ENCODE measurements around the gene SETD1A.

Gene SETD1A

DNA sequence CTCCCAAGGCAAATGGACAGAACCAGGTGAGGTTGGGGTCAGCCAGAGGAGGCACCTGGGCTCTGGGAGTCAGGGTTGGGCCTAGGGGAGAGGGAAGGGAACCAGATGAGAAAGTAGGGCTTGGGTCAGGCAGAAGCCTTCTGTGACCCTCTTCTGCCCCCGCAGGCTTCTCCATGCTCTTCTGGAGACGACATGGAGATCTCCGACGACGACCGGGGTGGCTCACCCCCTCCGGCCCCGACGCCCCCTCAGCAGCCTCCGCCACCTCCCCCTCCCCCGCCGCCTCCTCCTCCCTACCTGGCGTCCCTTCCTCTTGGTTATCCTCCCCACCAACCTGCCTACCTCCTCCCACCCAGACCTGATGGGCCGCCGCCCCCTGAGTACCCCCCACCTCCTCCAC is 7.9 kb downstream of the SETD1A start:
- no peak for DNase-seq (ENCODE audit: low read depth)
- no peak overlapping the region for H3K4me3 ChIP-seq (ENCODE audit: low read depth, low read length)
- TF ChIP-seq CTCF (conservative IDR thresholded peaks at IDR 0.05; ENCODE audit: low read depth, low read length): no peak

DNA sequence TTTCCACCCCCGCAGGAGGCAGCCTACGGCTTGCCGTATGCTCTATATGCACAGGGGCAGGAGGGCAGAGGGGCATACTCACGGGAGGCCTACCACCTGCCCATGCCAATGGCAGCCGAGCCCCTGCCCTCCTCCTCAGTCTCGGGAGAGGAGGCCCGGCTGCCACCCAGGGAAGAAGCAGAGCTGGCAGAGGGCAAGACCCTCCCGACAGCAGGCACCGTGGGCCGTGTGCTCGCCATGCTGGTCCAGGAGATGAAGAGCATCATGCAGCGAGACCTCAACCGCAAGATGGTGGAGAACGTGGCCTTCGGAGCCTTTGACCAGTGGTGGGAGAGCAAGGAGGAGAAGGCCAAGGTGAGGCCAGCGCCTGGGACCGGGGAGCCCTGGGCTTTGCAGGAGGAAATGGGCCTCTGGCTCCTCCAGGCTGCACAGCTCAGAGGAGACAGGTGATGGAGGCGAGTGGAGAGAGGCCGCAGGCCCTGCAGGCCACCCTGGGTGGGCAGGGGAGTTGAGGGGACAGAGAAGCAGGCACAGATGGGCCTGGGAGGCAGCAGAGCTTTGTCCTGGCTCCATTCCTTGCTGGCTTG is 8.6 kb downstream of the SETD1A start:
- no peak for DNase-seq (ENCODE audit: low read depth)
- no peak for TF ChIP-seq CTCF (conservative IDR thresholded peaks at IDR 0.05; ENCODE audit: low read depth, low read length)
- H3K4me3 ChIP-seq (ENCODE audit: low read depth, low read length): no peak overlapping the region

DNA sequence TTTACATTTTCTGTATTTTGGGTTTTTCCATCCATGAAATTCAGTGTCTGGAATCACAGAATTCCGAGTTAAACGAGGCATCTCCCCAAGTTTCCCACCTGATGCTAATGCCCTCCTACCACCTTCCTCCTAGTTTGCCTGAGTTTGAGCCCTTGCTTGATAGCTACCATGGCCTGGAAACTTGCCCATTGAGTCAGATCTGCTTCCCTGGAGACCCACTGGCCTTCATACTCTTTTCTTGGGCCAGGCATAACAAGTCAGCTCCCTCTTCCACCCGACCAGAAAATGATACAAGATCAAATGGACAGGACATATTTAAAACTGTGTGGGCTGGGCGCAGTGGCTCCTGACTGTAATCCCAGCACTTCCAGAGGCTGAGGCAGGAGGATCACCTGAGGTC is 10.2 kb downstream of the SETD1A start:
- H3K4me3 ChIP-seq (ENCODE audit: low read depth, low read length): no peak overlapping the region
- no peak for DNase-seq (ENCODE audit: low read depth)
- no peak for TF ChIP-seq CTCF (conservative IDR thresholded peaks at IDR 0.05; ENCODE audit: low read depth, low read length)

- no peak for TF ChIP-seq CTCF (conservative IDR thresholded peaks at IDR 0.05; ENCODE audit: low read depth, low read length)
- no peak for DNase-seq (ENCODE audit: low read depth)
- H3K4me3 ChIP-seq (ENCODE audit: low read depth, low read length): no peak overlapping the region
Measured at GRCh38 chr16:30969246-30969842, 11.8 kb downstream of the SETD1A start.

DNA sequence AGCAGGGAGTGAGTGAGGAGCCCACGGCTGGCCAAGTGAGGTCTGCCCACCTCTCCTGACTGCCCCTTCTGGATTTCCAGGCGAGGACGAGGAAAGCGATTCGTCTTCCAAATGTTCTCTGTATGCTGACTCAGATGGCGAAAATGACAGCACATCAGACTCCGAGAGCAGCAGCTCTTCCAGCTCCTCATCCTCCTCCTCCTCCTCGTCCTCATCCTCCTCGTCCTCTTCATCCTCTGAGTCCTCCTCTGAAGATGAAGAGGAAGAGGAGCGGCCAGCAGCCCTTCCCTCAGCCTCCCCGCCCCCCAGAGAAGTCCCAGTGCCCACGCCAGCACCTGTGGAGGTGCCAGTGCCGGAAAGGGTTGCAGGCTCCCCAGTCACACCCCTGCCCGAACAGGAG is 13.7 kb downstream of the SETD1A start:
- TF ChIP-seq CTCF (conservative IDR thresholded peaks at IDR 0.05; ENCODE audit: low read depth, low read length): no peak
- no peak for DNase-seq (ENCODE audit: low read depth)
- H3K4me3 ChIP-seq (ENCODE audit: low read depth, low read length): no peak overlapping the region

GRCh38 chr16:30972872-30973271 is 15.3 kb downstream of the SETD1A start:
- DNase-seq (ENCODE audit: low read depth): peak; percentile 85
- no peak overlapping the region for H3K4me3 ChIP-seq (ENCODE audit: low read depth, low read length)
- TF ChIP-seq CTCF (conservative IDR thresholded peaks at IDR 0.05; ENCODE audit: low read depth, low read length): peak; percentile 67

DNA sequence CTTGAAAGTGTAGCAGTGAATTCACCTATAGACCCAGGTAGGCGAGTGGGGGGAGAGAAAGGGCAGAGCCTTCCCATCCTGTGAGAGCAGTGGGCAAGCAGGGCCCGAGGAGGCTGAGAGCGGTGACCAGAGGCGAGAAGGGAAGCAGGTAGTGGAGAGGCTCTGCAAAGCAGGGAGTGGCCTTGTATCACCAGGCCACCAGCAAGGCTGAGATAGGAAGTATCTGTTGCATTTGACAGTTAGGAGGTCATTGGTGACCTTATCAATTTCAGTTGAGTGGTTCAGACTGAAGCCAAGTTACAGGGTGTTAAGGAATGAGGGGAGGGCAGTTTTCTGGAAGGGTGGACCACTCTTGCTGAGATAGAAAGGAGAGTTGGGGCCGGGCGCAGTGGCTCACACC is 16.8 kb downstream of the SETD1A start:
- no peak overlapping the region for H3K4me3 ChIP-seq (ENCODE audit: low read depth, low read length)
- TF ChIP-seq CTCF (conservative IDR thresholded peaks at IDR 0.05; ENCODE audit: low read depth, low read length): no peak
- no peak for DNase-seq (ENCODE audit: low read depth)

Data from choroid plexus epithelial cell (primary cell).